IPS-15b (cell line): ENCODE data around the gene GPS1.

Source experiments
- H3K27me3 ChIP-seq: one replicate; pipeline ENCODE4 v1.6.1; 2013; ENCODE audit warnings: low read length; ENCODE audit not compliant: control insufficient read depth, insufficient read depth
- H3K36me3 ChIP-seq: one replicate; pipeline ENCODE4 v1.6.1; 2013; ENCODE audit warnings: low read length; ENCODE audit not compliant: control insufficient read depth, insufficient read depth
- H3K4me1 ChIP-seq: one replicate; pipeline ENCODE4 v1.6.1; 2013; ENCODE audit warnings: mild to moderate bottlenecking, low read length; ENCODE audit not compliant: control insufficient read depth, insufficient read depth
- H3K4me3 ChIP-seq: one replicate; pipeline ENCODE4 v1.5.1; 2013; ENCODE audit warnings: low read depth, low read length
- H3K9ac ChIP-seq: one replicate; pipeline ENCODE4 v1.6.1; 2013; ENCODE audit warnings: low read depth, mild to moderate bottlenecking, low read length
- H3K9me3 ChIP-seq: one replicate; pipeline ENCODE4 v1.6.1; 2013; ENCODE audit warnings: mild to moderate bottlenecking, low read length; ENCODE audit not compliant: control insufficient read depth, insufficient read depth

GPS1 gene

GRCh38 chr17:82096709-82097183, 45.0 kb downstream of the GPS1 start:
- H3K9me3 ChIP-seq = no peaks in the 10 kb centered on the region
- H3K4me1 ChIP-seq = no peaks in the 10 kb centered on the region
- peak overlapping the region; percentile 79 for H3K9ac ChIP-seq
- peak overlapping the region; percentile 51 for H3K4me3 ChIP-seq
- H3K36me3 ChIP-seq = peaks cover 41% of the 10 kb centered on the region
- no peaks in the 10 kb centered on the region for H3K27me3 ChIP-seq

- H3K4me1 ChIP-seq = no peaks in the 10 kb centered on the region
- H3K27me3 ChIP-seq = no peaks in the 10 kb centered on the region
- H3K36me3 ChIP-seq = peaks cover 35% of the 10 kb centered on the region
- H3K9ac ChIP-seq = peak overlapping the region; percentile 79
- H3K9me3 ChIP-seq = no peaks in the 10 kb centered on the region
- H3K4me3 ChIP-seq = peak overlapping the region; percentile 51
Measured at GRCh38 chr17:82097184-82097918, 45.7 kb downstream of the GPS1 start.

- H3K4me3 ChIP-seq = peak overlapping the region; percentile 51
- H3K27me3 ChIP-seq = no peaks in the 10 kb centered on the region
- H3K9ac ChIP-seq = peak overlapping the region; percentile 79
- H3K36me3 ChIP-seq = peaks cover 31% of the 10 kb centered on the region
- no peaks in the 10 kb centered on the region for H3K9me3 ChIP-seq
- H3K4me1 ChIP-seq = no peaks in the 10 kb centered on the region
Measured at GRCh38 chr17:82097919-82098168, 46.1 kb downstream of the GPS1 start.

- Histone ChIP-seq H3K4me3 (peak within 1 kb of the TSS; percentile 56), H3K4me1 (no peaks in the 10 kb centered on the region), H3K27me3 (no peaks in the 10 kb centered on the region)
Measured at GRCh38 chr17:82098169-82098938, 46.7 kb downstream of the GPS1 start, which contains the start of gene FASN. Gene FASN, minus strand, starts transcription at chr17:82098236. Its CDS starts 1,791 bp downstream, at chr17:82096445.

GRCh38 chr17:82098939-82099763, 47.5 kb downstream of the GPS1 start:
- peak overlapping the region; percentile 83 for H3K9ac ChIP-seq
- H3K9me3 ChIP-seq = no peaks in the 10 kb centered on the region
- H3K27me3 ChIP-seq = no peaks in the 10 kb centered on the region
- H3K4me1 ChIP-seq = peaks cover 2% of the 10 kb centered on the region
- H3K4me3 ChIP-seq = peak overlapping the region; percentile 56
- peaks cover 18% of the 10 kb centered on the region for H3K36me3 ChIP-seq

More at GRCh38 chr17:82098169-82098938, 46.7 kb downstream of the GPS1 start, which contains the start of gene FASN:
- H3K9ac ChIP-seq = peak within 1 kb of the TSS; percentile 83
- no peaks in the 10 kb centered on the region for H3K9me3 ChIP-seq
- H3K36me3 ChIP-seq = peaks cover 26% of the 10 kb centered on the region

GRCh38 chr17:82100502-82101298, 49.0 kb downstream of the GPS1 start:
- no peak overlapping the region for H3K4me3 ChIP-seq
- H3K9ac ChIP-seq = no peak overlapping the region
- peaks cover 6% of the 10 kb centered on the region for H3K36me3 ChIP-seq
- H3K27me3 ChIP-seq = no peaks in the 10 kb centered on the region
- H3K9me3 ChIP-seq = no peaks in the 10 kb centered on the region
- H3K4me1 ChIP-seq = peaks cover 2% of the 10 kb centered on the region

- no peak overlapping the region for H3K4me3 ChIP-seq
- H3K4me1 ChIP-seq = peaks cover 3% of the 10 kb centered on the region
- H3K36me3 ChIP-seq = peaks cover under 1% of the 10 kb centered on the region
- H3K27me3 ChIP-seq = no peaks in the 10 kb centered on the region
- no peak overlapping the region for H3K9ac ChIP-seq
- no peaks in the 10 kb centered on the region for H3K9me3 ChIP-seq
Measured at GRCh38 chr17:82101301-82101715, 49.6 kb downstream of the GPS1 start.

- H3K4me1 ChIP-seq = peaks cover 6% of the 10 kb centered on the region
- no peak overlapping the region for H3K4me3 ChIP-seq
- H3K9ac ChIP-seq = peak overlapping the region; percentile 37
- H3K36me3 ChIP-seq = no peaks in the 10 kb centered on the region
- H3K9me3 ChIP-seq = no peaks in the 10 kb centered on the region
- no peaks in the 10 kb centered on the region for H3K27me3 ChIP-seq
Measured at GRCh38 chr17:82101767-82102679, 50.3 kb downstream of the GPS1 start.

GRCh38 chr17:82103553-82104451, 52.1 kb downstream of the GPS1 start:
- Histone ChIP-seq H3K4me1 (peaks cover 6% of the 10 kb centered on the region), H3K4me3 (no peak overlapping the region), H3K9ac (peak overlapping the region; percentile 65)

More at GRCh38 chr17:82103553-82104451, 52.1 kb downstream of the GPS1 start:
- Histone ChIP-seq H3K27me3 (no peaks in the 10 kb centered on the region), H3K9me3 (no peaks in the 10 kb centered on the region), H3K36me3 (no peaks in the 10 kb centered on the region)
